ENCODE data around the gene NKX2-1.
"Not testable (repeated sequence)": the region's sequence is repeated elsewhere in the genome, so short reads cannot be mapped to it uniquely, and the experiment has no call there.

Gene NKX2-1

DNA sequence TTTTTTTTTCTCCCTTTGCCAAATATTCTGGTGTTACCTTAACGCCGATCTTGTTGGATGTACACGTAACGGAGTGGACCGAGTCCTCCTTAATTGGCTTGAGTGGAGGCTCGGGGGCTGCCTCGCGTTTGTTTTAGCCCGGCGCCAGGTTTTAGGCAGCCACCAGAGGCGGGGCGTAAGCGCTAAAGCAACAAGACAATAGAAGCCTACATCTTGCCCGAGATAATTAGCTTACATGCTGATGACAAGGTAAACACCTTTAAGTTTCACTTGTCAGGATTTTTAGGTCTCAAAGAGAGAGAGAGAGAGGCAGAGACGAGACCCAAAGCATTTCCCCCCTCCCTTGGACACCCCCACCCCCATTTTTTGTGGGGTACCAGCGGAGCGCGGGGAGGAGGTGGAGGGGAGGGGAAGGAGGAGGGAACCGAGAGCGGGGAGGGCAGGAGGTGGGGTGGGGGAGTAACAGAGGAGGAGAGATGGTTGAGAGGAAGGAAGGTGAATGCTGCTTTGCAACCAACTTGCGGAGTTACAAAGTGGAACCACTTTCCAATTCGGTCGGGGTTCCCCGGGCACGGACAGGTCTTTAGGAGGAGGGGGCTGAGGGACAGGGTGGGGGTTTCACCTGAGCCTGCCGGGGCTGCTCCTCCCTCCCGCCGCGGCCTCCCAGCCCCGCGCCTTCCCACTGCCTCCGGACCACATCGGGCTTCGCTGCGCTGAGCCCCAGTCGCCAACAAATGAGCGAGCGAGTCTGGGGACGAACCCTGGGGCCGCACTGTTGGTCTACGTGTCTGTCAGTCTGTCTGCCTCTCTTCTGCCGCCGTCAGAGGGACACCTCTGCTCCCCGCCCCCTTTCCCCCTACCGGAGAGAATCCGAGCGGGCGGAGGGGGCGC lies at the start of gene NKX2-1:
NKX2-1 (minus strand) TSS at position 802 of the 891 bp plus-strand sequence; CDS start at position 699, 103 bp downstream.
- peak; percentile 26 for DNase-seq

GRCh38 chr14:36556811-36557433 lies 36.9 kb upstream of the NKX2-1 start:
- peak; percentile 52 for DNase-seq

GRCh38 chr14:36555998-36556743 lies 36.1 kb upstream of the NKX2-1 start:
- DNase-seq: no peak

DNA sequence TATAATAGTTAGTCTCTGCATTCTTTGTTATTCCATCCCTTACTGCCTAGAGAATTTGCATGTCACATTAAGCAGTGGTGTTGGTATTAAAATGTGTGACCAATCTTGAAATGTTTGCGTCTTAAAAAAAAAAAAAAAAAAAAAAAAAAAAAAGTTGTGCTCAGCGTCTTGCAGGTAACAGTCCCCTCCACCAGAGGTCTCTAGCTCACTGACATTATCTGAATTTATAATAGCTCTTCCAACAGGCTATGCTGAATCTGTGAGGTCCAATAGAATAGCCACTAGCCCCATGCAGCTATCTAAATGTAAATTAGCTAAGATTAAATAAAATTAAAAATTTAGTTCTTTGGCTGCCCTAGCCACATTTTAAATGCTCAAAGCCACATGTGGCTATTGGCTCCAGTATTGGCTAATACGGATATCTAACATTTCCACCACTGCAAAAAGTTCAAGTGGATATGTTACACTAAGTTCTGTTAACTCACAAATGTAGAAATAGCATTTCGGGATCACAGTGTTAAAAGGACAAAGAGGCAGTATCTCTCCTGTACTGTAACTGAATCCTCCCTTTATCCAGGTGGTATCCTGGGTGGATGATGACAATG lies 33.7 kb upstream of the NKX2-1 start:
- peak; percentile 8 for DNase-seq

DNA sequence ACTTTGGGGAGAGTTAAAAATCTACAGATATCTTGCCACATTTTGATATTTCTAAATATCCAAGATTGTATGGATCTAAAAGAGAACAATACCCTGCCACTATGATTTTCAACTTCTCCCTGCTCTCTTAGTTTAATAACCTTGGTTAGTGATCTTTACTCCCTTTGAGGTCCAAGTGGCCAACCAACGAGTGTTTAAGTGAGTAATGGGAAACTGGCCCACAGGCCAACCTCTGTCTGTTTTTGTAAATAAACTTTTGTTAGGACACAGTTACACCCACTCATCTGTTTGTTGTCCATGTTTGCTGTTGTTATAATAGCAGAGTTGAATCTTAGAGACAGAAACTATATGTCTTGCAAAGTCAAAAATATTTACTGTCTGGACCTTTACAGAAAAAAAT lies 30.9 kb upstream of the NKX2-1 start:
- no peak for DNase-seq

GRCh38 chr14:36544280-36544679 lies 24.2 kb upstream of the NKX2-1 start:
- DNase-seq: not testable (repeated sequence)

DNA sequence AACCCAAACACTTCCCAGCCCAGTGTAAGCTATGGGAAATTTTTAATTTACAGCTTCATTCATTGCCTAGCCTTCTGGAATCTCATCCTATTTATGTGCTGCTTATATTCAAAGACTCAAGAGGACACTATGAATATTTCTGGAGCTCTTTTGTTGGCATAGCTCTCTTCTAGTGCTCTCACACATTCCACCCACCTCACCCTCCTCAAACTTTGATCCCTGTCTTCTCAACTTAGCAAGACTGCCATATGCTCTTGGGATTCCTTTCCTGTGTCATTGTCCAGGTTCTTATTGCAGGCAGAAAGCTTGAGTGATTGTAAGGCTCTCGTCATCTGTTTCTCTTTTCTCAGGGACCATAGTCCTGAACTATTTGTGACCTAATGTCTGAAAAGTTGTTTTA lies 18.0 kb upstream of the NKX2-1 start:
- DNase-seq: no peak

DNA sequence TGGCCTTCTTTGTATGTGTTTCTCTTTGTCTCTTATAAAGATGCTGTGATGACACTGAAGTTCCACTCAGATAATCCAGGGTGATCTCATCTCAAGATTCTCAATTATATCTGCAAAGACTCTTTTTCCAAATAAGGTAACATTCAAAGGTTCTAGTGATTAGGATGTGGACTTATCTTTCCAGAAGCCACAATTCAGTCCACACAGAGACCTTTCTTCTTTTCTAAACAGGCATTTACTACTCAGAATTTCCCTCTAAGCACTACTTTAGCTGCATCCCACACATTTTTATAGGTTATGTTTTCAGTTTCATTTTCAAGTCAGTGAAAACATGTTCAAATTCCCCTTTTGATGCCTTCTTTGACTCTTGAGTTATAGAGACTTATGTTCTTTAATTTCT lies 9.0 kb upstream of the NKX2-1 start:
- no peak for DNase-seq

- DNase-seq: no peak
Observed at GRCh38 chr14:36525746-36526099, 5.7 kb upstream of the NKX2-1 start.

DNA sequence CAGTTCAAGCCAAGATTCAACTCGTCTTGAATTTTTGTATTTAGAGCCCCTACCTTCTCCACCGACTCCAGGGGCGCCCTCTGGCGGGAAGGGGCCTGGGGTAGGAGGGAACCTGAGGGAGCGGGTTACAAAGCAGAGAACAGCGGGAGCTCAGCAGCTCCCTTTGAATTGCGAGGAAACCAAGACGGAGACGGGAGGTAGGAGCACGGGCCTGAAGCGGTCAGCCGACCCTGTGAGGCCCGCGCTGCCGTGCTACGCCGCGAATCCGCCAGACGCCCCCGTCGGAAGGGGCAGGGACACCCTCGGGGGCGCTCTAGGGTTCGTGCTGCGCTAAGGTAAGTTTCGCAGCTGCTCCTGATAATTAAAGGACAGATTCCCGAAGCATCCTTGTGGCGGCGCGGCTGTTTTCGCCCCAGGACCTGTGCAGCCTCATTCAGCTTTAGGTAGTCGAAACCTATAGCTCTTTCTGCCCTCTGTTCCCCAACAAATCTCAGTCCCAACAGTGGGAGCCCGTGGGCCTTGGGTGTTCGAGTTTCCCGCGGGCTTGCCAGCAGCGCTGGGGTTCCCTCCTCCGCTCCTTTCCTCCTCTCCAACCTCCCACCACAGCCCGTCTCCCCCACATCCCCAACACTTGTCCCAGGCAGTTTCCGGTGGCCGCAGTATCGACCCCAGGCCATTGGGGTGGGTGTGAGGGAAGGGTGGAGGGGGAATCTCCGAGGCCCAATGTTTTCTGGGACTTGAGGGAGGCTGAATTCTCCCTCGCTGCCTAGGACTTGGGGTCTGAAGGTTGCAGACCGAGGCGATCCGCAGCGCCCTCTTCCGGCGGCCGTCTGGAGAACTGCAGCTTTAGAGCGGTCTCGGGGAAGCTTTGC lies 5.1 kb upstream of the NKX2-1 start:
- peak; percentile 62 for DNase-seq

GRCh38 chr14:36524220-36524837 lies 4.3 kb upstream of the NKX2-1 start:
- no peak for DNase-seq

GRCh38 chr14:36522972-36523715 lies 3.1 kb upstream of the NKX2-1 start:
- no peak for DNase-seq

DNA sequence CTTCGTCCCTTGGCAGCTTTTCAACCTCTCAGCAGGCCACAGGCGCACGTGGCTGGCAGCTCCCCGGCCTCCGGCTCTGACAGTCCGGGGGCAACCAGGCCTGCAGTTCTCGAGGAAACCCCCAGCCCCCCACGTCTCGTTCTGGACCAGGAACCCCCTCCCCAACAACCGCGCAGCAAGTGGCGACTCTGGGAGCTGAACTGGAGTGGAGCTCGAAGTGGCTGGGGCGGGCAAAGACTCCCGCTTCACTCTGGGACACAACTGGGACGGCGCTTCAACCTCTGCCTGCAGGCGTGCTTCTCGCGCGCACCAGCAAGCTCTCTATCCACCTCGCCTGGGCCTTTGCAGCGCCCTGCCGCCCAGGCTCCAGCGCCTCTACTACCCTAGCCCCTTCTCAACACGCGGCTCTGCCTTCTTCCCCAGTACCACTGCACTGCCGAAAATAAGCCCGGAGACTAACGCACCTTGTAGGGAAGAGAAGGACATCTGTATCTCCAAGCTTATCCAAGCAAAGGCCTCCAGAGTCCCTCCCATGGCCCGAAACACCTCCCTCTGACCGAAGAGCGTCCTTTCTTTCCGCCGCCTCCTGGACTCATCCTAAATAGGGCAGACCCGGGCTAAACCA lies 2.4 kb upstream of the NKX2-1 start:
- DNase-seq: peak; percentile 17

DNA sequence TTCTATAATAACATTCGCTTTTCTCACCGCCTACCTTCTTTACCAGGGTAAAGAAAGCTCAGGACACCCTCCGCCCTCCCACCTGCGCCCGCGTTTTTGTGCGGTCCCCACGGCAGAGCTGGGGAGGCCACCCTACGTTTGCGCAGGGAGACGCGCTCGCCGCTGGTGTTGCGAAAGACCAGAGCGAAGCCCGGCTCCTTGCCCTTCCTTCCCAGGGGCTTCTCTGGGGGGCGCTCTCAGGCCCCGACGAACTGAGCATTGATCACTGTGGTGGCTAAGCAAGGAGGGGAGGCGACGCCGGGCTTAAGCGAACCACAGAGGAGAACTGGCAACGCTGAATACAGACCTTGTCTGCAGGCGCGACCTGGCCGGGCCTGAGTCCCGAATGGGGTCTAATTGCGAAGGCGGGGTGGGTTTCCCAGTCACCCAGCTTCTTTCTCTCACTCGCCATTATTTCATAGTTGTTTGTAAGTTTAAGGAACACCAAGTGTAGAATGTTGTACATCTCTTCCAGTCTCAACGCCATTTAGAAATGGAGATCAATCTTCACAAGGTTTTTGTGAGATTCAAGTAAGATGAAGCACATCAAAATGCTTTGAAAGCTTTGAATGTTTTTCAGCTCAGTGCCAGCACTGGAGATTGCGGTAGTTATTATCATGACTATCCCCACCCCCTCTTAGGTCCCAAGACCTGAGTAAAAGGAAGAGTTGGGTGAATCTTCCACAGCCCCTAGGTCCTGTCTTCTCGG lies 1.7 kb upstream of the NKX2-1 start:
- DNase-seq: no peak

DNA sequence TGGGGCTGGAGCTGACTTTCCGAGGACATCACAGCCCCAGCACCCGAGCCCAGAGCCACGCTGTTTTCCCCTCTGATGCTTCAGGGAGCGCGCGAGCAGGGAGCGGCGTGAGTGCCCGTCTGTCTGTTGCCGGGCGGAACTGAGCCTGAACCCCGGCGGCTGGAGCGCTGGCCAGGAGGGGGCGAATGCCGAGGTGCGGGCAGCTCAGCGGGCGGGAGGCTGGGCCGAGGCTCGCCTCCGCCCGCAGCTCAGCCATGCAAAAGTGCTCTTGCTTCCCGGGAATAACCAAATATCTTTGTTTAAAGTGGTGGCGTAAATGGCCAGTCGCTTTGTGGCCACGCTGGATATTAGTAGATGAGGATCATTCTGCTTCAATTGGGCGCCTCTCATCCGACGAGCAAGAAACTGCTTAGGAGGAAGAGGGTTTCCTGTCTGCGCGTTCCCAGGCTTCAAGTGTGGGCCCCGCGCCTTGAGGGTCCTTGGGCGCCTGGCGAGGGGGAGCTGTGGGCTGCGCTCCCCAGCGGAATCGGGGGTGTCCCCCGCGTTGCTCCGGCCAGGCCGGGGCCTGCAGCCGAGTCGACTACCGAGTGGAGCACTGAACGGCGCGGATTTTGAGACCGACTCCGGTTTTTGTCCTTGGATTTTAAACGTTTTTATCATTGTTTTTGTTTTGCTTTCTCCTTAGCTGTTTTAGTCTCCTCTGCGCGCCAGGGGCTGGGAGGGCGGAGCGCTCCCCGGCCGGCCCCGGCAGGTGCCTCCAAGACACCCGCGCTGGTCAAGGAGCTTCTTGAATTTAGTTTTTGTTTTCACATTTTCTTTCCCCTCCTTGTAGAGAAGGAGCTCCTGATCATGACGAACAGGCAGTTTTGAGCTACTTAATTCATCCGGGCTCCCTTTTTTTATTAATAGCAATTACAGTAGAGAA lies 831 bp upstream of the NKX2-1 start:
- peak; percentile 34 for DNase-seq

DNA sequence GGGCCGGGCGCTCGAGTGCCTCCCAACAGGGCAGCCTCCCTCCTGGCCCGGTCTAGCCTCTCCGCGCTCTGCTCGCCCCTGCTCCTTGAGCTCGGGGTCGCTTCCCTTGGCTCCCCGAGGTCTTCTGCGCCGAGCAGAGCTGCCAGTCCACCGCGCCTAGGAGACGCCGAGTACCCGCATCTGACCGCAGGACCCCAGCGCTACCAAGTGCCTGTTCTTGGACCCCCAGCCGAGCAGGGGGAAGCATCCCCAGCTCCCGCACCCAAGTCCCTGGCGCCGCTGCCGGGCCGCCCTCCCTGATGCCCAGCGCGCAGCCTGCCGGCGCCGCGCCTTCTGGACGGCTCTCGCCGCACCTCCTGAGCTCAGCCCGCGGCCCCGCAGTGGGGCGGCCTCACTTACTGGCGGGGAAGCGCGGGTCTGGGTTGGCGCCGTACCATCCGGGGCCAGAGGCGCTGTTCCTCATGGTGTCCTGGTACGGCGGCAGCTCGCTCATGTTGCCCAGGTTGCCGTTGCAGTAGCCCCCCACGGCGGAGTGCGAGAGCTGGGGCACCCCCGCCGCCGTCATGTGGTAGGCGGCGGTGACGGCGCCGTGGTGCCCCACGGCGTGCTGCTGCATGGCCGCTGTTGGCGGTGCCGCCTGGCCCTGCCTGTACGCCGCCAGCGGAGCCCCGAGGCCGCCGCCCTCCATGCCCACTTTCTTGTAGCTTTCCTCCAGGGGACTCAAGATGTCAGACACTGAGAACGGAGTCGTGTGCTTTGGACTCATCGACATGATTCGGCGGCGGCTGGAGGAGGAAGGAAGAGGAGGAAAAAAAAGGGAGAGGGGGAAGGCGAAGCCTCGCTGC lies 1.2 kb downstream of the NKX2-1 start:
- DNase-seq: no peak

DNA sequence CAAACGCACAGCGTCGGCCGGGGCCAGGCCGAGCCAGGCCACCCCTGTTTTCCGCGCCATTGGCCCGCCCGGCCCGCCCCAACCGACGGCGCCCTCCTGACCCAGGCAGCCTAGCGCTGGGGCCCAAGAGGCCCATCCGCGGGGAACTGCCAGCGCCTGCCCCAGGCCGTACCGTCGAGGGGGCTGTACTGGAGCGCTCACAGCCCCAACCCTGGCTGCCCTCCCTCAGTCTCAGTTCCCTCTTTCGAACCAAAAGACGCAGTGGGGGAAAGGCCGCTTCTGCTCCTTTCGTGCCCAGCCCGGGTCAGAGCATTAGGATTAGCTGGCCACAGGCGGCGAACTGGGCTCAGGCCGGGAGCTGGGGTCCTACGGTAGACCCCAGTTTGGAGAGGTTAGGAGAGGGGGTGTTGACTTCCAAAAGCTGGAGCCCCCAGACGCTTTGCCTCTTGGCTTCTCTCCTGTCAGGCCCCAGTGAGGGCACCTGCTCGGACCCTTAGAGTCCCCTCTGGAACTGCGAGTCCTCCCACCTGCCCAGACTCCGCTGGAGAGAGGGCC lies 1.9 kb downstream of the NKX2-1 start:
- DNase-seq: no peak
